ENCODE data around the gene LRRTM4.

The LRRTM4 gene

GRCh38 chr2:77013953-77014352 is 508.2 kb downstream of the LRRTM4 start:
- no peak overlapping the region for H3K4me3 ChIP-seq (ENCODE audit: low read depth, low read length)
- no peak for TF ChIP-seq CTCF (conservative IDR thresholded peaks at IDR 0.05; ENCODE audit: low read depth, low read length)
- no peak for DNase-seq (ENCODE audit: low read depth)

GRCh38 chr2:77013457-77013856 is 508.7 kb downstream of the LRRTM4 start:
- no peak for TF ChIP-seq CTCF (conservative IDR thresholded peaks at IDR 0.05; ENCODE audit: low read depth, low read length)
- no peak overlapping the region for H3K4me3 ChIP-seq (ENCODE audit: low read depth, low read length)

GRCh38 chr2:77009307-77009706 is 512.9 kb downstream of the LRRTM4 start:
- H3K4me3 ChIP-seq (ENCODE audit: low read depth, low read length) = no peak overlapping the region
- TF ChIP-seq CTCF (conservative IDR thresholded peaks at IDR 0.05; ENCODE audit: low read depth, low read length) = no peak
- DNase-seq (ENCODE audit: low read depth) = peak; percentile 4

More at GRCh38 chr2:77013457-77013856, 508.7 kb downstream of the LRRTM4 start:
- DNase-seq (ENCODE audit: low read depth) = no peak

GRCh38 chr2:77008853-77009252 is 513.3 kb downstream of the LRRTM4 start:
- TF ChIP-seq CTCF (conservative IDR thresholded peaks at IDR 0.05; ENCODE audit: low read depth, low read length) = no peak
- no peak for DNase-seq (ENCODE audit: low read depth)
- H3K4me3 ChIP-seq (ENCODE audit: low read depth, low read length) = no peak overlapping the region

- TF ChIP-seq CTCF (conservative IDR thresholded peaks at IDR 0.05; ENCODE audit: low read depth, low read length) = no peak
- no peak overlapping the region for H3K4me3 ChIP-seq (ENCODE audit: low read depth, low read length)
- DNase-seq (ENCODE audit: low read depth) = no peak
These were observed 514.5 kb downstream of the LRRTM4 start for GRCh38 chr2:77007686-77008085.

GRCh38 chr2:77005522-77005921 is 516.7 kb downstream of the LRRTM4 start:
- DNase-seq (ENCODE audit: low read depth) = no peak
- TF ChIP-seq CTCF (conservative IDR thresholded peaks at IDR 0.05; ENCODE audit: low read depth, low read length) = no peak
- no peak overlapping the region for H3K4me3 ChIP-seq (ENCODE audit: low read depth, low read length)

- no peak for TF ChIP-seq CTCF (conservative IDR thresholded peaks at IDR 0.05; ENCODE audit: low read depth, low read length)
- no peak overlapping the region for H3K4me3 ChIP-seq (ENCODE audit: low read depth, low read length)
- no peak for DNase-seq (ENCODE audit: low read depth)
These were observed 520.3 kb downstream of the LRRTM4 start for GRCh38 chr2:77001895-77002294.
